Mucosa of rectum (tissue), 2 donors: ENCODE results near the gene SLC12A6.
A peak's percentile ranks its signal among the peaks of the same experiment; 100 is the strongest.
"Not testable (repeated sequence)": the region's sequence is repeated elsewhere in the genome, so short reads cannot be mapped to it uniquely, and the experiment has no call there.

Experiments
- H3K27ac ChIP-seq, 2 donors: one replicate each; pipeline ENCODE4 v1.7.0; 2013; ENCODE audit warnings: inconsistent platforms in 2 of 2, low read depth in 2 of 2, low read length in 2 of 2
- H3K27me3 ChIP-seq, 2 donors: one replicate each; pipeline ENCODE4 v1.7.0; 2013; ENCODE audit warnings: low read length in 2 of 2; ENCODE audit not compliant: control insufficient read depth in 2 of 2, insufficient read depth in 2 of 2
- H3K36me3 ChIP-seq, 2 donors: one replicate each; pipeline ENCODE4 v1.7.0; 2013; ENCODE audit warnings: low read length in 2 of 2; ENCODE audit not compliant: control insufficient read depth in 2 of 2, insufficient read depth in 2 of 2
- H3K4me1 ChIP-seq, 2 donors: one replicate each; pipeline ENCODE4 v1.7.0; 2013; ENCODE audit warnings: low read length in 2 of 2, mild to moderate bottlenecking in 1 of 2; ENCODE audit not compliant: control insufficient read depth in 2 of 2, insufficient read depth in 2 of 2
- H3K4me3 ChIP-seq, 2 donors: one replicate each; pipeline ENCODE4 v1.7.0; 2013; ENCODE audit warnings: low read length in 2 of 2
- H3K9ac ChIP-seq, 2 donors: one replicate each; pipeline ENCODE4 v1.7.0; 2013; ENCODE audit warnings: low read length in 2 of 2, low read depth in 1 of 2, mild to moderate bottlenecking in 1 of 2
- H3K9me3 ChIP-seq, 2 donors: one replicate each; pipeline ENCODE4 v1.7.0; 2013; ENCODE audit warnings: low read length in 2 of 2; ENCODE audit not compliant: control insufficient read depth in 2 of 2
- donor health status: healthy.
- donor health status: Normal muscosa, but diverticular disease.

SLC12A6 gene

DNA sequence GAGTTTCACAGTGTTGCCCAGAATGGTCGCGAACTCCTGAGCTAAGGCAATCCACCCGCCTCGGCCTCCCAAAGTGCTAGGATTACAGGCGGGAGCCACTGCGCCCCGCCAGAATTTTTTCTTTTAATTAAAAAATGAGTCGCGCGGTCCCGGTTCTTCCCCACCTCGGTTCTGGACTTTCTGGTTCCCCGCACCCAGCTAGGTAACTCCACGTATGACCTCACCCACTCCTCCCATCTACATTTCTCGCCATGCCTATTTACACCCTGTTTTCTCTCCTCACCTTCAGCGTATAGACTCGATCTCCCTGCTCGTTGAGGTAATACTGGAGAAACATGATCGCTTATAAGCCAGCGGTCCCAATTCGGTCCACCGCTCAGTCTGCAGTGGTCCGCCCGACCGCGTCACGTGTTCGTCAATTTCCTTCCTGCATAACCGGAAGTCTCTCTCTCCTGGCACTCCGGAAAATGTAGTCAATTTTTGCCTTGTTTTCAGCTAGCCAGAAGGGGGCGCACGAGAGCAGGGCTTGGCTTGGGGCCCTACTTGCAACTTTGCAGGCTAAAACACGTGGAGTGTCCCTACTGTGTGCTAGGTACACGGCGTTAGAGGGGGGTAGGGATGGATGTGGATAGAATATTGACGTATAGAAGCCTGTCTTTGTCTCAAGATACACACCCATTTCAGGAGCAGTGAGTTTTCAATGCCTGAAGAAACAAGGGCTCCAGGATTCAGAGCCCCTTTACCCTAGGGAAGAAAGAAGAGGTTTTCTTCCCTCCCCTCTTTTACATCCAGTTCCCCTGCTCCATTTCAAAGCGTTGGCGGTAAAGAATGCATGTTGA, 5.4 kb upstream of the SLC12A6 start, which contains the start of the genes NOP10 and NUTM1:
TSS of gene NOP10 (minus strand) at position 400 of the 839 bp plus-strand sequence. CDS start at position 337, 63 bp downstream.
TSS of gene NUTM1 (plus strand) at position 579 of the 839 bp plus-strand sequence. CDS start 382 bp downstream, outside the sequence.
- H3K4me1 ChIP-seq = peaks cover 0 to 6% of the 10 kb centered on the region in 2 donors
- H3K4me3 ChIP-seq = peak within 1 kb of the TSS; percentile 99 to 100
- H3K9me3 ChIP-seq = no peaks in the 10 kb centered on the region
- no peaks in the 10 kb centered on the region for H3K27me3 ChIP-seq
- H3K36me3 ChIP-seq = peaks cover 5 to 9% of the 10 kb centered on the region in 2 donors
- peak within 1 kb of the TSS; percentile 97 for H3K27ac ChIP-seq
- peak within 1 kb of the TSS; percentile 93 to 99 for H3K9ac ChIP-seq

GRCh38 chr15:34342213-34342736, 4.7 kb upstream of the SLC12A6 start:
- not testable (repeated sequence) for H3K9me3 ChIP-seq, H3K27me3 ChIP-seq, H3K36me3 ChIP-seq, H3K4me1 ChIP-seq
- Histone ChIP-seq H3K4me3 (peak overlapping the region; percentile 99 to 100), H3K27ac (peak overlapping the region; percentile 97), H3K9ac (peak overlapping the region; percentile 93 to 99)

DNA sequence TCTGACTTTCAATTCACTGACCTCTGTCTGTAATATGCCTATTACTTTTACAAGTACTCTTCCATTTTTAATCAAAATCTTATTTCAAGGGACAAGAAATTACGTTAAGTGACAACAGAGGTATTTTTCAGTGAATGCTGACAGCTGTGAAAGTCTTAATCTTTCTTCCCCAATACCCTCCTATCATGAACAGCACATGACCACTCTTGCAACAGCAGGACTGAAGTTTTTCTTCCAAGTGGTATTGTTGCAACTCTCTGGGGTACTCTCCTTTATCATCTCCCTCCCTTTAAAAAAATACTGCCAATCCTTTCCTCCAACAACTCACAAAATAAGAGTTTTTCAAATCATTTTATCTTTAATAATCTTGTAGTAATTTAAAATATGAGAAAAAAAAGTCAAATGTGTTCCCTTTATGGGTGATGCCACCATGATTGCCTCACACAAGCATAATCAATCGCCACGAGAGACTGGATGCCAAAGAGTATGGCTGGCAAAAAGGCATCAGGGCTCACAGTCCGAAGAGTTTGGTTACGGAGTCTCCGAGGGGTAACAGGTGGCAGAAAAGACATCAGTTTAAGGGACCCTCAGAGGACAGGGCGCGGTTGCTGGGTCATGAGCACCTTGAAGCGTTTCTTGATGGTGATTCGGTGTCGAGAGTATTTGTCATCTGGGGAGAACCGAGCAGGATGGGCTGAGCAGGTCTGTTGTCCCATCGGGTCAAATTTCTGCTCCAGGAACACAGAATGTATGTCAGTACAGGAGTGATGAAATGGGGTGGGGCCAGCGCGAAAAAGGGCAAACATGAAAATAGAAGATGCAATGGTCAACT, 4.0 kb upstream of the SLC12A6 start:
- Histone ChIP-seq H3K27ac (no peak overlapping the region), H3K27me3 (no peaks in the 10 kb centered on the region), H3K9ac (peak overlapping the region in 1 of 2 donors; percentile 93), H3K36me3 (peaks cover 5 to 9% of the 10 kb centered on the region in 2 donors), H3K4me3 (peak overlapping the region; percentile 99 to 100), H3K9me3 (no peaks in the 10 kb centered on the region), H3K4me1 (peaks cover 5 to 11% of the 10 kb centered on the region in 2 donors)

DNA sequence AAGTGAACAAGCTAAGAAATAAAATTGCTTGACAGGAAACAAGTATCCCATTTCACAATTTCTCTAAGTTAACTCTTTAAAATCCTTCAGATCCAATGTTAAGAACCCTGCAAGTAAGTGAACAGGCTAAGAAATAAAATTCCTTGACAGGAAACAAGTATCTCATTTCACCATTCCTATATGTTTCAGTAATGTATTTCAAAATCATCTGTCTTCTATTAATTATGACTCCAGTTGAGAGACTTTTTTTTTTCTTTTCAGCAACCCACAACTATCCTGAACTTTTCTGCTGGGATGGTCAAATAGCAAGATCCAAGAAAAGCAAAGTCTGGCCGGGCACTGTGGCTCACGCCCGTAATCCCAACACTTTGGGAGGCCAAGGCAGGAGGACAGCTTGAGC, 2.4 kb upstream of the SLC12A6 start:
- no peak overlapping the region for H3K27ac ChIP-seq
- H3K9ac ChIP-seq = no peak overlapping the region
- H3K4me1 ChIP-seq = peaks cover 5 to 11% of the 10 kb centered on the region in 2 donors
- no peak overlapping the region for H3K4me3 ChIP-seq
- H3K36me3 ChIP-seq = peaks cover 5 to 9% of the 10 kb centered on the region in 2 donors
- no peaks in the 10 kb centered on the region for H3K9me3 ChIP-seq
- no peaks in the 10 kb centered on the region for H3K27me3 ChIP-seq

- H3K36me3 ChIP-seq = peaks cover 5 to 9% of the 10 kb centered on the region in 2 donors
- H3K27ac ChIP-seq = peak overlapping the region in 1 of 2 donors; percentile 92
- H3K9me3 ChIP-seq = no peaks in the 10 kb centered on the region
- peak overlapping the region in 1 of 2 donors; percentile 81 for H3K4me3 ChIP-seq
- H3K27me3 ChIP-seq = no peaks in the 10 kb centered on the region
- H3K4me1 ChIP-seq = peaks cover 5 to 11% of the 10 kb centered on the region in 2 donors
- peak overlapping the region in 1 of 2 donors; percentile 85 for H3K9ac ChIP-seq
Observed at GRCh38 chr15:34338347-34338746, 766 bp upstream of the SLC12A6 start.

GRCh38 chr15:34336991-34337556, 507 bp downstream of the SLC12A6 start:
- peaks cover 5 to 11% of the 10 kb centered on the region in 2 donors for H3K4me1 ChIP-seq
- H3K9me3 ChIP-seq = no peaks in the 10 kb centered on the region
- peaks cover 5 to 9% of the 10 kb centered on the region in 2 donors for H3K36me3 ChIP-seq
- H3K27ac ChIP-seq = peak overlapping the region; percentile 89 to 92
- peak overlapping the region; percentile 66 to 85 for H3K9ac ChIP-seq
- no peaks in the 10 kb centered on the region for H3K27me3 ChIP-seq
- H3K4me3 ChIP-seq = peak overlapping the region; percentile 80 to 81

DNA sequence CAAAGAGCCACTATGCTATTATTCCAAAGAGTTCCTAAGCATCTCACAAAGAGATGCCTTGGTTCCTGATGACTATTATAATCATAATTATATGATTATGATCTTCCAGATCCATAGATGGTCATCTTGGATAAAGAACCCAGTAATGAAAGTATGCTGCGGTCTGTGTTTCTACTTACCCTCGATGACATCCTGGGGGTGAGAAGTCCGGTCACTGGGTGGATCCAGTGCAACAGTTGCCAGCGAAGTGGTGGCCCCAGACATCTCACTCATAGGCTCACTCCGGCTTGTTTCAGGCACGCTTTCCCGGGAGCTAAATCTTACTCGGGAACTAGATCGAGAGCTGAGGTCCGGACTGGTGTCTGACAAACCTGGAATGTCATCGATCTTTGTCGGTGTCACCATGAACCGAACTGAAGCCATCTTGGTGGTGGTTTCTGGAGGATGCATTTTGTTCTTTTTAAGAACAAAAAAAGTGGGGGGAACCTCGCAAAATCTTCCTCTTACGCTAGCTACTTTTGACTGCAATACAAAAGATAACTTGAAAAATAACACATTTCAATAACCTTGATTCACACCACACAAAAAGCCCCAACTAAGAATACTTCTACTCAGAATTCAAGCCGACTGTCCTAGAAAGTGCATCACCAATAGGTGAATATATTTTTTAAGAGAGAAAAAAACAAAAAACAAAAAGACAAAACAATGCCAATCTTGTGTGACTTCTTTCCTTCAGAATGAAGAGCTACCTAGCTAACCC, 1.2 kb downstream of the SLC12A6 start:
- Histone ChIP-seq H3K9me3 (no peaks in the 10 kb centered on the region), H3K4me3 (peak overlapping the region; percentile 80 to 81), H3K9ac (peak overlapping the region; percentile 66 to 85), H3K4me1 (peaks cover 5 to 6% of the 10 kb centered on the region in 2 donors), H3K27ac (peak overlapping the region; percentile 58 to 92), H3K36me3 (peaks cover 1 to 4% of the 10 kb centered on the region in 2 donors), H3K27me3 (no peaks in the 10 kb centered on the region)

- Histone ChIP-seq H3K9ac (peak overlapping the region; percentile 18 to 39), H3K27ac (peak overlapping the region; percentile 58 to 92), H3K4me1 (peaks cover 5 to 6% of the 10 kb centered on the region in 2 donors), H3K4me3 (peak overlapping the region in 1 of 2 donors; percentile 81), H3K36me3 (peaks cover 0 to 4% of the 10 kb centered on the region in 2 donors), H3K27me3 (no peaks in the 10 kb centered on the region), H3K9me3 (no peaks in the 10 kb centered on the region)
Observed at GRCh38 chr15:34335176-34336032, 2.2 kb downstream of the SLC12A6 start.
